OCI-LY7 (cell line): ENCODE results near the gene SART1.

ENCODE experiments used
- EZH2phosphoT487 ChIP-seq: fragments of 200-600 bp; sonication (generic); IDR thresholded peaks from 2 replicates; pipeline ENCODE4 v1.6.1; 2018; ENCODE audit warnings: low read depth, borderline replicate concordance, mild to moderate bottlenecking, mixed run types, antibody characterized with exemption, low read length, moderate library complexity, mixed read lengths
- TF ChIP-seq, protein P1 (sequence below): fragments of 200-600 bp; sonication (generic); conservative IDR thresholded peaks from 2 replicates; pipeline ENCODE4 v1.5.1; 2014; ENCODE audit warnings: mild to moderate bottlenecking, antibody characterized with exemption, low read length, moderate library complexity, mixed read lengths

DNA sequence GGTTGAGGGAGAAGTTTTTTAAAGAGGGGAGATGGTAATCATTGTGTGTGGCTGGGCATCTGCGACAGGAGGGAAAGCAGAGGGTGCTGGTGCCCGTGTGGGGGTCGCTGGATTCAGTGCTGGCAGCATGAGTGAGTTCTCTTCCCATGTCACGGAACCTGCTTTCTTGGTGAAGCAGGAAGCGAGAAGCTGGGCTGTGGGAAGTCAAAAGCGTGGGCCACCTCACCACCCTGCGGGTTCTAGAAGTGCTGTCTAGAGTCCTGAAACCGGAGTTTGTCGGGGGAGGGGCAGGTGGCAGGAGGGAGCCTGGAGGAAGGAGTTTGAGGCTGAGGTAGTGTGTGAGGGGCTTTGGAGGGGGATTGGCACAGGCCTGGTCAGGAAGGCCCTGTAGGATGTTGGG is 14.2 kb downstream of the SART1 start:
- TF ChIP-seq, protein P1, sequence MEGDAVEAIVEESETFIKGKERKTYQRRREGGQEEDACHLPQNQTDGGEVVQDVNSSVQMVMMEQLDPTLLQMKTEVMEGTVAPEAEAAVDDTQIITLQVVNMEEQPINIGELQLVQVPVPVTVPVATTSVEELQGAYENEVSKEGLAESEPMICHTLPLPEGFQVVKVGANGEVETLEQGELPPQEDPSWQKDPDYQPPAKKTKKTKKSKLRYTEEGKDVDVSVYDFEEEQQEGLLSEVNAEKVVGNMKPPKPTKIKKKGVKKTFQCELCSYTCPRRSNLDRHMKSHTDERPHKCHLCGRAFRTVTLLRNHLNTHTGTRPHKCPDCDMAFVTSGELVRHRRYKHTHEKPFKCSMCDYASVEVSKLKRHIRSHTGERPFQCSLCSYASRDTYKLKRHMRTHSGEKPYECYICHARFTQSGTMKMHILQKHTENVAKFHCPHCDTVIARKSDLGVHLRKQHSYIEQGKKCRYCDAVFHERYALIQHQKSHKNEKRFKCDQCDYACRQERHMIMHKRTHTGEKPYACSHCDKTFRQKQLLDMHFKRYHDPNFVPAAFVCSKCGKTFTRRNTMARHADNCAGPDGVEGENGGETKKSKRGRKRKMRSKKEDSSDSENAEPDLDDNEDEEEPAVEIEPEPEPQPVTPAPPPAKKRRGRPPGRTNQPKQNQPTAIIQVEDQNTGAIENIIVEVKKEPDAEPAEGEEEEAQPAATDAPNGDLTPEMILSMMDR = no peak
- TF ChIP-seq EZH2phosphoT487 = no peak
